HG03064 (cell line): ENCODE results near the gene PRICKLE2.

Experiments
- ATAC-seq: cut with Tn5 transposase; IDR thresholded peaks from one replicate; pipeline ENCODE4 v1.9.1; 2021; ENCODE audit warnings: low read depth; ENCODE audit not compliant: unreplicated experiment

Gene PRICKLE2

GRCh38 chr3:64056606-64057180 lies 168.6 kb downstream of the PRICKLE2 start:
- no peak for ATAC-seq

GRCh38 chr3:64055076-64055475 lies 170.2 kb downstream of the PRICKLE2 start:
- ATAC-seq, result no peak

- ATAC-seq, result no peak
Observed at GRCh38 chr3:64054488-64054887, 170.8 kb downstream of the PRICKLE2 start.

- no peak for ATAC-seq
Observed at GRCh38 chr3:64053581-64053980, 171.7 kb downstream of the PRICKLE2 start.

GRCh38 chr3:64053117-64053516 lies 172.1 kb downstream of the PRICKLE2 start:
- ATAC-seq, result no peak

GRCh38 chr3:64049832-64050231 lies 175.4 kb downstream of the PRICKLE2 start:
- ATAC-seq, result no peak

GRCh38 chr3:64049136-64049535 lies 176.1 kb downstream of the PRICKLE2 start:
- no peak for ATAC-seq

- ATAC-seq, result no peak
Observed at GRCh38 chr3:64048631-64049061, 176.6 kb downstream of the PRICKLE2 start.

GRCh38 chr3:64047787-64048186 lies 177.5 kb downstream of the PRICKLE2 start:
- no peak for ATAC-seq

GRCh38 chr3:64046996-64047594 lies 178.2 kb downstream of the PRICKLE2 start:
- no peak for ATAC-seq

- no peak for ATAC-seq
Observed at GRCh38 chr3:64046592-64046991, 178.7 kb downstream of the PRICKLE2 start.

- no peak for ATAC-seq
Observed at GRCh38 chr3:64042952-64043351, 182.3 kb downstream of the PRICKLE2 start.
